Hematopoietic multipotent progenitor cell treated with erythropoietin and hydrocortisone succinate and interleukin-3 and kit ligand, for 6 days (in vitro differentiated cells): ENCODE results near the gene CEBPG.
A peak's percentile ranks its signal among the peaks of the same experiment; 100 is the strongest.

Source experiments
- DNase-seq: peaks from one replicate; pipeline ENCODE4 v3.0.0-alpha.2; 2015

CEBPG gene

DNA sequence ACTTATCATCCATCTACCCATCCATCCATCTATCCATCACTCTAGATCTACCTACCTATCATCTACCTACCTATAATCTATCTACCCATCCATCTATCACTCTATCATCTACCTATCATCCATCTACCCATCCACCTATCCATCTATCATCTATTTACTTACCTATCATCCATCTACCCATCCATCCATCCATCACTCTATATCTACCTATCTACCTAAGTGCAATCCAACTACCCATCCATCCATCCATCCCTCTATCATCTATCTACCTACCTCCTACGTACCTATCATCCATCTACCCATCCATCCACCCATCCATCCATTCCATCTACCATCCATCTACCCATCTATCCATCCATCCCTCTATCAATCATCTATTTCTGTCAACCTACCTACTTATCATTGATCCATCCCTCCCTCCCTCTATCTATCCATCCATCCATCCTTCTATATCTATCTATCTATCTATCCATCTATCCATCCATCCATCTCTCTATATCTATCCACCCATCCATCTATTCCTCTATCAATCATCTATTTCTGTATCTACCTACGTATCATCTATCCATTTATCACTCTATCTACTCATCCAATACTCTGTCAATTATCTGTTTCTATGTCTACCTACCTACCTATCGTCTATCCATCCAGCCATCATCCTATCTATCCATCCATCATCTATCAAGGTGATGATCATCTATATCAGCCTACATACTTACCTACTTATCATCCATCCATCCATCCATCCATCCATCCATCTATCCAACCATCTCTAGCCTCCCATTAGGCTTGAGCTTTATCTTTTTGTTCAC, 49.1 kb downstream of the CEBPG start:
- no peak for DNase-seq

- no peak for DNase-seq
Measured at GRCh38 chr19:33424181-33424580, 50.7 kb downstream of the CEBPG start.

DNA sequence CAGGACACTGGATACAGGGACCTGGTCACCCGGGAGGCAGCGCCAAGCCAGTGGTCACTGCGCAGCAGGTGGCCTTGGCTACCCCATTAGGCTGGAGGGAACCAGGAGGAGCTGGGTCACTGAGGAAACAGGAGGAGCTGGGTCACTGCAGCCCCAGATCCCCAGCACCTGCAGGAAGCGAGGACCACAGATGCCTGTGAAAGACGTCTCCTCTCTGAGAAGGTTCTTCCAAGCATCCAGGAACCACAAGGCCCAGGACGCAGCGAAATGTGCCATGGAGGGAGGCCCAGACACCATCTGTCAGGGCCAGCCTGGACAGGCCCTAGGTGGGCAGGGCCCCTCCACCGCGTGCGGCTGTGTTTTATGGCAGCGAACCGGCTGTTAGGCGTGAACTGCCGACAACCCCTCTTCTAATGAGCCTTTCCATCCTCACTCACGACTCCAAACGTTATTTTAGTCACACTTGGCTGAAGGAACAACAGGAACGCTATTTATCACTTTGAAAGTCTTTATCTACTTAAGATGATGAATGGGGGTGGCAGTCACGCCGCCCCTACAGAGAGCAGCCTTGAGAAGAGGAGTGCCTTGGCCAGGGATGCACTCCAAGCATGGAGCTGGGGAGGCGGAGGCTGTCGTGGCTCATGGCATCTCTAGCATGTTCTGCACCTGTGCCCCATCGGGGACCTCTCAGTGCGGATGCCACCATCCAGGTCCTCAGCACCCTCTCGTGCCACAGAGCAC, 53.3 kb downstream of the CEBPG start:
- no peak for DNase-seq

DNA sequence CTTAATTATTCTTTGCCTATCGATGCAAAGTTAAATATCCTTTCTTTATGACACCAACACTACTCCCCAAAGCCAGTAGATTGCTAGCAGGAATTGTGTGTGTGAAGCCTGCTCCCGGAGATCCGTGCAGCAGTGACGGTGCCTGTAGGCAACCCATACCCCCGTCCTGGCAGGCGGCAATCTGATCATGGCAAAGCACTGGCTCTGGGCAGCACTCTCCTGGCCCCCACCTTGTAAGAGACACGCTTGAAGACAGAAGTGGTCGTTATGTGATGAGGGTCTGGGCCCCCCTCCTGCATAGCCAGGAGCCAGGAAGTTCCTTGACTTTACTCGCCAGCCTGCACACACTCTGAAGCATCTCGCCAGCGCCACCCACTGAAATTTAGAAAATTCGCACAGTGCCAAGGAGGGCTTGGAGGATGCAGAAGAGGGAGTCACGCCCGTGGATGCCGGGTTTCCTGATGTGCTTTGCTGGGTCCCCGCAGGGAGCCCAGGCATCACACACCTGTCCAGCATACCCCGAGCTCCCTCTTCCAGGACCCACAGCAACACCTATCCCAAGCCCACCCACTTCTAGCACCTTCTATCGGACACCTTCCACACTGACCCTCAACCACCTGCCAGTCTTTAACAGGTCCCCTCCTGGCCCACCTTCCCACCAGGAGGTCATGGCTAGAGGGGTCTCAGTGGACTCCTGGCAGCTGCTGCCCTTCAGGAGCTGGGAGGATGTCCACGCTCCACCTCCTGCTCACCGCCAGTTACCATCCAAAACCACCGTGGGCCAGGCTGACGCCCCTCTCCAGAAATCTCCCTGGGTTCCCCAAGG, 54.5 kb downstream of the CEBPG start:
- no peak for DNase-seq

- no peak for DNase-seq
Measured at GRCh38 chr19:33428627-33429125, 55.2 kb downstream of the CEBPG start.

GRCh38 chr19:33429891-33430673, 56.6 kb downstream of the CEBPG start:
- no peak for DNase-seq

DNA sequence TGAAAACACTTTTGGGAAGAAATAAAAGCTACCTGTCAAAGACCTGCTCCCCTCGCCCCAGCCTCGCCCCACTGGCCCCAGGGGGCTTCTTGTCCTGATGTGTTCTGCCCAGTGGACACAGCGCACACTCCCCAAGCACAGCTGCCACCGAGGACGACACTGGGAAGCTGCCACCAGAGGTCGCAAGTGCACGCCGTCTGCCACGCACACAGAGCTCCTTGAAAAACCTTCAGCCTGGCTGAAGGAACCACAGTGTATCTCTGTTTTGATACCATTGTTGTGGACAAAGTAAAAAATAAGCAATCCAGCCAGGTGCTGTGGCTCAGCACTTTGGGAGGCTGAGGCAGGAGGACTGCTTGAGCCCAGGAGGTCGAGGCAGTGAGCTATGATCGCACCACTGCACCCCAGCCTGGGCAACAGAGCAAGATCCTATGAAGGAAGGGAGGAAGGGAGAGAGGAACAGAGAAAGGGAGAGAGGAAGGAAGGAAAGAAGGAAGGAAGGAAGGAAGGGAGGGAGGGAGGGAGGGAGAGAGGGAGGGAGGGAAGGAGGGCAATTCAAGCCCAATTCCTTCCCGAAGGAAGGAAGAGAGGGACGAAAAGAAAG, 57.3 kb downstream of the CEBPG start:
- DNase-seq = peak; percentile 82

DNA sequence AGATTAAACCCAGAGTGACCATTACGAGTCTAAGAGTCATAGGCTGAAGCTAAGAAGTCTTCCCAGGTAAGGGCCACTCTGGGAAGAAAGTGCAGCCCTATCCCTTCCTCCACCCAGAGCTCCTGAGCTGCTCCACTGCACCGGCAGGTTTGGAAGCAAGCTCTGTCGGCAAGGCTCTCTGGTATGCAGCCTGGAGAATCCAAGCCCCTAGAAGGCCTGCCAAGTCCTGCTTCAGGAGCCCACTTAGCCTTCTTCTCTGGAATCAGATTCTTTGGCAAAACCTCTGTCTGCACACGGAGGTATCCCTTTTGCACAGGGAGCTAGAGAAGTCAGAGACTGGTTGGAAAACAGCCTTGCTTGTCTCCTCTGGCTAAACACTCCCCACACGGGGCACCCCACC, 58.5 kb downstream of the CEBPG start:
- no peak for DNase-seq
